Astrocyte (in vitro differentiated cells and primary cell): Measurements from ENCODE around the gene TASOR.

Experiments
- CTCF ChIP-seq: IDR thresholded peaks from 2 replicates; pipeline ENCODE4 v1.5.1; 2011; ENCODE audit warnings: low read depth, mild to moderate bottlenecking, inconsistent platforms, low read length, moderate library complexity; ENCODE audit not compliant: insufficient read depth
- EZH2 ChIP-seq: IDR thresholded peaks from 2 replicates; pipeline ENCODE4 v1.6.1; 2012; ENCODE audit warnings: mild to moderate bottlenecking, low read length, inconsistent platforms; ENCODE audit not compliant: insufficient read depth

- TF ChIP-seq CTCF (no peak), EZH2 (no peak)
These were observed 28.6 kb downstream of the TASOR start for GRCh38 chr3:56654460-56654859.
